DOHH2 (cell line): ENCODE results near the gene ACSL5.

Source experiments
- EZH2phosphoT487 ChIP-seq: fragments of 200-600 bp; sonication (generic); IDR thresholded peaks from 2 replicates; pipeline ENCODE4 v1.6.1; 2017; ENCODE audit warnings: borderline replicate concordance, mild to moderate bottlenecking, antibody characterized with exemption, low read length, moderate library complexity, mixed read lengths
- TF ChIP-seq, protein P1 (sequence below): fragments of 200-600 bp; sonication (generic); IDR thresholded peaks from one replicate; pipeline ENCODE4 v1.5.1; 2014; ENCODE audit warnings: antibody characterized with exemption, mild to moderate bottlenecking, low read depth, low read length; ENCODE audit not compliant: poor library complexity, severe bottlenecking

DNA sequence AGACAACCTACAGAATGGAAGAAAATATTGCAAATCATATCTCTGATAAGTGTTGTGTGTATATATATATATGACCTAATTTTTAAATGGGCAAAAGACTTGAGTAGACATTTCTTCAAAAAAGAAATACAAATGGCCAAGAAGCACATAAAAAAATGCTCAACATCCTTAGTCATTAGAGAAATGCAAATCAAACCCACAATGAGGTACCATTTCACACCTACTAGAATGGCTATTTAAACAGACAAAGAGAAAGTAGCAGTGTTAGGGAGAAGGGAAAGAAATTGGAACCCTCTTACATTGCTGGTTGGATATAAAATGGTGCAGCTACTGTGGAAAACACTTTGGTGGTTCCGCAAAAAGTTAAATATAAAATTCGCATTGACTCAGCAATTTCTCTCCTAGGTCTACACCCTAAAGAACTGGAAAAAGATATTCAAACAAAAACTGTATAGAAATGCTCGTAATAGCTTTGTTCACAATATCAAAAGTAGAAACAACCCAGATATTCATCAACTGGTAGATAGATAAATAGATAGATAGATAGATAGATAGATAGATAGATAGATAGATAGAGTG lies 16.3 kb downstream of the ACSL5 start:
- TF ChIP-seq, protein P1, sequence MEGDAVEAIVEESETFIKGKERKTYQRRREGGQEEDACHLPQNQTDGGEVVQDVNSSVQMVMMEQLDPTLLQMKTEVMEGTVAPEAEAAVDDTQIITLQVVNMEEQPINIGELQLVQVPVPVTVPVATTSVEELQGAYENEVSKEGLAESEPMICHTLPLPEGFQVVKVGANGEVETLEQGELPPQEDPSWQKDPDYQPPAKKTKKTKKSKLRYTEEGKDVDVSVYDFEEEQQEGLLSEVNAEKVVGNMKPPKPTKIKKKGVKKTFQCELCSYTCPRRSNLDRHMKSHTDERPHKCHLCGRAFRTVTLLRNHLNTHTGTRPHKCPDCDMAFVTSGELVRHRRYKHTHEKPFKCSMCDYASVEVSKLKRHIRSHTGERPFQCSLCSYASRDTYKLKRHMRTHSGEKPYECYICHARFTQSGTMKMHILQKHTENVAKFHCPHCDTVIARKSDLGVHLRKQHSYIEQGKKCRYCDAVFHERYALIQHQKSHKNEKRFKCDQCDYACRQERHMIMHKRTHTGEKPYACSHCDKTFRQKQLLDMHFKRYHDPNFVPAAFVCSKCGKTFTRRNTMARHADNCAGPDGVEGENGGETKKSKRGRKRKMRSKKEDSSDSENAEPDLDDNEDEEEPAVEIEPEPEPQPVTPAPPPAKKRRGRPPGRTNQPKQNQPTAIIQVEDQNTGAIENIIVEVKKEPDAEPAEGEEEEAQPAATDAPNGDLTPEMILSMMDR, result no peak
- no peak for TF ChIP-seq EZH2phosphoT487
